Dermis microvascular lymphatic vessel endothelial cell (primary cell): ENCODE results near the gene CACNA1B. TPM values are rescaled to one million over a fixed set of nuclear protein-coding genes. Genes with fewer than 3 reads are reported as not detected.
"Not testable (repeated sequence)": the region's sequence is repeated elsewhere in the genome, so short reads cannot be mapped to it uniquely, and the experiment has no call there.

Experiments
- DNase-seq, 2 donors: peaks; one replicate each; pipeline versions ENCODE4 v3.0.0 to v3.0.0-alpha.2; 2010; ENCODE audit warnings: low read depth in 2 of 2
- total RNA-seq: library from RNA; depleted of rRNA; stranded (reverse); fragments of >200 nt; gene quantifications from 2 replicates; pipeline ENCODE4 v1.2.1, GENCODE V29; 2014

The CACNA1B gene
- total RNA-seq, 1 donor from 2014 or later, result under 0.01 TPM

DNA sequence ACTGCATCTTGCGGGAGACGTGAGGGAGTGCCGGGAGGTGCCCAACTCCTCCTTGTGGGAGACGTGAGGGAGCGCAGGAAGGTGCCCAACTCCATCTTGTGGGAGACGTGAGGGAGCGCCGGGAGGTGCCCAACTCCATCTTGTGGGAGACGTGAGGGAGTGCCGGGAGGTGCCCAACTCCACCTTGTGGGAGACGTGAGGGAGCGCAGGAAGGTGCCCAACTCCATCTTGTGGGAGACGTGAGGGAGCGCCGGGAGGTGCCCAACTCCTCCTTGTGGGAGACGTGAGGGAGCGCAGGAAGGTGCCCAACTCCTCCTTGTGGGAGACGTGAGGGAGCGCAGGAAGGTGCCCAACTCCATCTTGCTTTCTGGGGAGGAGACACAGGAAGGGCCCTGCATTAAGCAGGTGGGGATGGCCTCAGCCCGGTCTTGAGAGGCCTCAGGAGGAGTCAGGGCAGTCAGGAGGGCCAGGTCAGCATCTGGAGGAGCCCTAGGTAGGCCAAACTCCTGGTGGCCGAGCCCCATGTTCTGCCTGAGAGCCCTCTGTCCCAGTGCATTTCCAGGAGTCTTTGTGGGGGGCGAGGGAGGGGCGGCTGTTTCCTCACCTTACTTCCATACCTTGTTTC, 236.2 kb downstream of the CACNA1B start:
- DNase-seq, result not testable (repeated sequence)

DNA sequence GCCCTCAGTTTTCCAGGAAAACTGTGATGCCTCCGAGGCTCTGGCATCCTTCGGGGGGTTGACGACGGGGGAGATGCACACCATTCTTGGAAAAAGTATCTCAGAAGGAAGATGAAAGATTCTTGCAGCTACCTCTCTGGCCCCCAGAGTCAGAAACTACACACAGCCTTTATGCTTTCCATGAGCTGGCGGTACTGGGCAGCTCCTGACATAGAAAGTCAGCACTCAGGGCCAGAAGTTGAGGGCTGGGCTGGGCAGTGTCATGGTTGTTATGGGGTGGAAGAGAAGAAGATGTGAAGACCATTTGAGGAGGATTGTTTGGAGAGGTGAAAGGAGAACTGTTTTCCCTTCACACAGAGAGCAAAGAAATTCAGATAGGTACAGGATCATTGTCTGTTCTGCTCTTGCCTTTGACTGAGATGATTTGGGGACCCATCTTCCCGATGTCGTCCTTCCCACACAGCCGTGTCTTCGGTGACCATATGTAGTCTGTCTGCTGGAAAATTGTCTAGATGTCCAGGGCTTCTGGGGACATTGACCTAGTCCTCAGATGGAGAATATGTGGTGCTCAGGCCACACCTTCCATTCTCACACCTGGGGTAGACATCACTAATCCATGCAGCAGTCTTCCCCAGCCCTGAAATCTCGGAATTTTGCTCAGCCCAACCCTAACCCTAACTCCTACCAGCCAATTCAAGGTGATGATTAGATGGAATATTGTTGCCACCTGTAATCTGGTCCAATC, 237.1 kb downstream of the CACNA1B start:
- no peak for DNase-seq

DNA sequence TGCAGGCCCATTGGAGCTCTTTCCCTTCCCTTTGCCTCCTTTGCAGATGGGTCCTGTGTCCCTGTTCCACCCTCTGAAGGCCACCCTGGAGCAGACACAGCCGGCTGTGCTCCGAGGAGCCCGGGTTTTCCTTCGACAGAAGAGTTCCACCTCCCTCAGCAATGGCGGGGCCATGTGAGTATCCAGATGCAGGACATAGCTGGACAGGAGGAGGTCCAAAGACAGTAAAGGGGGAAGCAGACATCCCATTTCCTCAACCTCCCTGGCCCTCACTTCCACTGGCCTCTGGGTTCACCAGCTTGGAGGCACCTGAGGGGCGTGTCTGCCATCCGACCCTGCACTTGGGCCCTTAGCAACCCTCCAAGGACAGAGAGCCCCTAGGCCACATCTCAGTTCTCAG, 237.9 kb downstream of the CACNA1B start:
- DNase-seq, result no peak

DNA sequence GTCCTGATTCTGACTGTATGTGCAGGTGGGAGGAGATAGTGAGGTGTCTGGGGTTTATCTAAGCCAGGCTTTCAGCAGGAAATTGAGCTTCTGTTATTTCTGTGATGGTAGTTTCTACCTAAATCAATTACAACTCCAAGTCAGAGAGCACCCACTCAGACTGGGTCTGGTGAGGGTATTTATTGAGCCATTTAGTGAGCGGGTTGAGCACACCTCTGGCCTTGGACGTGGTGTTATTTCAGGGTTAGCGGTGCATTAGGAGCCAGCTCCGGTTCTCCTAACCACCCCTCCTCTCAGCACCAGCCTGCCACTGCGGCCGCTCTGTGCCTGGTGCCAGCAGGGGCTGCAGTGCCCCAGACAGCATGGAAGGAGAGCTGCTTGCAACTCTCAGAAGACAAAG, 238.9 kb downstream of the CACNA1B start:
- no peak for DNase-seq

DNA sequence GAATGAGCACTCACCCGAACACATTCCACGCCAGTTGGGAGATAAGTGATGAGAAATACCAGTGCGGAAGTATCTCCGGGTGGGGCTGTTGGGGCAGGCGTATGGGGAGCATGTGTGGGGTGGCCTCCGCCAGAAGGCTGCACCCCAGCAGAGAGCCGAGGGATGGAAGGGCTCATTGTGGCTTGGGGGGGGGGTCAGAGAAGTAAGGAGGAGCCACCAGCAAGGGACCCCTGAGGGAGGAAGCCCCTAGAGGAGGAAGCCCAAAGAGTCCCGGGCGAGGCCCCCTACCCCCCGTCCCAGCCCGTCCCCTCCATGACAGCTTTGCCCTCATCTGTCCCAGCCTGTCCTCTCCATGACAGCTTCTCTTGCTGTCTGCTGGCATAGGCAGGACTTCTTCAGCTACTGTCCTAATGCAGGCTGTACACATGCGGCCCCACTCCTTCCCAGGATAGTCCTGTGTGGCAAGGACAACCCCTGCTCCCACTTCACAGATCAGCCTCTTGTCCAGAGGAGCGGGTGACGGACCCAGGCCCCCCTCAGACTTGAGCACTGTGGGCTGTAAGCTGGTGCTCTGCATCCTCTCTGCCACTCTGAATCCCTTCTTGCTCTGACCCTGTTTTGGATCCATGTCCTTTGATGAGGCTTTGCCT, 239.6 kb downstream of the CACNA1B start:
- no peak for DNase-seq

DNA sequence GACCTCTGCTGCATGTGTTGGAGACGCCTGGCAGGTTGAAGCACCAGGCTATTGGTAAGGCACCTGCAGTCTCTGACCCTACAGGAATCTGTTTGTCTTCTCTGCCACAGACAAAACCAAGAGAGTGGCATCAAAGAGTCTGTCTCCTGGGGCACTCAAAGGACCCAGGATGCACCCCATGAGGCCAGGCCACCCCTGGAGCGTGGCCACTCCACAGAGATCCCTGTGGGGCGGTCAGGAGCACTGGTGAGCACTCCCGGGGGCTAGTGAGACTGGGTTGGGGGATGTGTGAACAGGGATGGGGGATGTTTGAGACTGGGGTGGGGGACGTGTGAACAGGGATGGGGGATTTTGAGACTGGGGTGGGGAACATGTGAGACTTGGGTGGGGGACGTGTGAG, 240.3 kb downstream of the CACNA1B start:
- no peak for DNase-seq

DNA sequence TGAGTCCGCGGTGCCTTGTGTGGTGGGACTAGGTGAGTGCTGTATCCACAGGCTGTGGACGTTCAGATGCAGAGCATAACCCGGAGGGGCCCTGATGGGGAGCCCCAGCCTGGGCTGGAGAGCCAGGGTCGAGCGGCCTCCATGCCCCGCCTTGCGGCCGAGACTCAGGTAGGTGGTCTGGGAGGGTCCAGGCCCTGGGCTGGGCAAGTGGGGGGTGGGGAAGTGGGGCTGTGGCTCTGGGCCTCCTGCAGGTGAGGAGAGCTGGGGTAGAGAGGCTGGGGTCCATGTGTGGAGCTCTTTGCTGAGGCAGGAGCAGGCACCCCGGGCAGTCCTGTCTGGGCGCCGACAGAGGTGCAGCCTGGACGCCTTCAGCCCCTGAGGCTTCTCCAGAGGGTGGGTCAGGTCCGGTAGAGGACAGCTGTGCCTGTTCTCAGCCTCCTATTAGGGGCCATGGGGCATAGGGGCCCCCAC, 241.1 kb downstream of the CACNA1B start:
- no peak for DNase-seq

DNA sequence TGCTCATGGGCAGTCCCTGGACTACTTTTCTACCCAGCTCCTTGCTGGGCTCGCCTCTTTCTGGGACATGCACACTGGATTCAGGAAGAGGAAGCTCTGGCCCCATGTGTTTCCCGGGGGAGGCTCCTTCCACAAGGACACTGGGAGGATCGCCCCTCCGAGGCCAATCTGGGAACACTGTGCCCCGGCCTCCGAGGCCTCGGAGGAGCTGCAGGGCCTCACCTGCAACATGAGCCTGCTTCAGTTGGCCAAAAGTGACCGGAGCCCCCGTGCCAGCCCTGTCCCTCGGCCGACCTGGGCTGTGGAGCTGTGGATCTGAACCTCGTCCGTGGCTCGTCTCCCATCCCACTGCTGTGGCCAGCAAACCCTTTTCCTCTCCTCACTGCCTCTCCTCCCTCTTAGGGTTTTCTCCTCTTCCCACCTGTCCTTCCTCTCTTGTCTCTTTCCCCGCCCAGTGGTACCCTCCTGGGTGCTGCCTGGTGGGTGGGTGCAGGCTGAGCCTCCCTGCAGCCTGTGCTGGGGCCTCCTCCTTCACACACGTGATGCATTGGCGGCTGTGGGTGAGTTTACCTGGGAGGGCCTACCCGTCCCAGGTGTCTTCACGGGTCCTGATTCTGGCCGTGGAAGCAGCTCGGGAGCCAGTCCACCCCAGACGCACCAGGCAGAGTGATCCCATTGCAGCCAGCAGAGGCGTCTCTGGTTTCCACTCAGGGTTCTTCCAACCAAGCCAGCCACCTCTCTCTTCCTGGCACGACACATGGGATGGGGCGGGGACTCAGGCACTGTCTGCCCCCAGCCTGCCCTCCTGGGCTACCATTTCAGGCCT, 241.8 kb downstream of the CACNA1B start:
- DNase-seq, result no peak

DNA sequence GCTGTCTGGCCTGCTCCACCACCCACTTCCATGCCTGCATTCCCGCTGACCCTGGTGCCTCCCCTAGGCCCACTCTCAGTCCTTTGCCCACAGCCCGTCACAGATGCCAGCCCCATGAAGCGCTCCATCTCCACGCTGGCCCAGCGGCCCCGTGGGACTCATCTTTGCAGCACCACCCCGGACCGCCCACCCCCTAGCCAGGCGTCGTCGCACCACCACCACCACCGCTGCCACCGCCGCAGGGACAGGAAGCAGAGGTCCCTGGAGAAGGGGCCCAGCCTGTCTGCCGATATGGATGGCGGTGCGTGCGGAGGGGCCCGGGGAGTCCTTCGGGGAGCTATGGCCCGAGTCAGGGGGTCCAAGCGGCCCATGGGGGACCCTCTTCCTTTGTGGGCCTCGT, 242.5 kb downstream of the CACNA1B start:
- no peak for DNase-seq

DNA sequence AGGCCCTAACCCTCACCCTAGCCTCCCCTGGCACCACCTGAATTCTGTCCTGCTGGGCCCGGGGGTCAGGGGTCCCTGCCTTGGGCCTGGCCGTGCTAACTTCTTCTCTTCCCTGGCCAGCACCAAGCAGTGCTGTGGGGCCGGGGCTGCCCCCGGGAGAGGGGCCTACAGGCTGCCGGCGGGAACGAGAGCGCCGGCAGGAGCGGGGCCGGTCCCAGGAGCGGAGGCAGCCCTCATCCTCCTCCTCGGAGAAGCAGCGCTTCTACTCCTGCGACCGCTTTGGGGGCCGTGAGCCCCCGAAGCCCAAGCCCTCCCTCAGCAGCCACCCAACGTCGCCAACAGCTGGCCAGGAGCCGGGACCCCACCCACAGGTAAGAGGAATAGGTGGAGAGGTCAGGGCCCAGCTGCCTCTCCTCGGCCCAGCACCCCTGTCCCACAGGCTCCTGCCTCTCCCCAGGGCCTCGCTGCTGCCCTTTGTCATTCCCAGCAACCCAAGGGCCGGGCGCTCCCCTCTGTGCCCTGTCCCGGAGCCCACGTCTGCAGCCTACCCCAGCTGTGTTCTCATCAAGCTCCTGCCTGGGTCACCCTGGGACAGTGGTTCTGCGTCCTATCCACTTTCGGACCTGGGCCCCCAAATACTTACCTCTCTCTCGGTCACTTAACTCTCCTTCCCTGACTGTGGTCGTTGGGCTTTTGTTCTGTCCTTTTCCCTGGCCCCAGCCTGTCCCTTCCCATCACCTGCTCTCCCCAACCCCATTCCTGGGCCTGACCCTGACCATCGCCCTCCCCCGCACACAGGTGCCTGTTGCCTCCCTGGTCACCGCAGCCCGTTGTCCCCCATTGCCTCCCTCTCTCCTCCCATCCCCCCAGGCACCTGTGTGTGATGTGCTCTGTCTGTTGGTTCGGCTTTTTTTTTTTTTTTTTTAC, 243.2 kb downstream of the CACNA1B start:
- no peak for DNase-seq

DNA sequence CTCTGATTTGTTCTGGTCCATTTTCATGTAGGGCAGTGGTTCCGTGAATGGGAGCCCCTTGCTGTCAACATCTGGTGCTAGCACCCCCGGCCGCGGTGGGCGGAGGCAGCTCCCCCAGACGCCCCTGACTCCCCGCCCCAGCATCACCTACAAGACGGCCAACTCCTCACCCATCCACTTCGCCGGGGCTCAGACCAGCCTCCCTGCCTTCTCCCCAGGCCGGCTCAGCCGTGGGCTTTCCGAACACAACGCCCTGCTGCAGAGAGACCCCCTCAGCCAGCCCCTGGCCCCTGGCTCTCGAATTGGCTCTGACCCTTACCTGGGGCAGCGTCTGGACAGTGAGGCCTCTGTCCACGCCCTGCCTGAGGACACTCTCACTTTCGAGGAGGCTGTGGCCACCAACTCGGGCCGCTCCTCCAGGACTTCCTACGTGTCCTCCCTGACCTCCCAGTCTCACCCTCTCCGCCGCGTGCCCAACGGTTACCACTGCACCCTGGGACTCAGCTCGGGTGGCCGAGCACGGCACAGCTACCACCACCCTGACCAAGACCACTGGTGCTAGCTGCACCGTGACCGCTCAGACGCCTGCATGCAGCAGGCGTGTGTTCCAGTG, 244.0 kb downstream of the CACNA1B start:
- DNase-seq, result no peak

DNA sequence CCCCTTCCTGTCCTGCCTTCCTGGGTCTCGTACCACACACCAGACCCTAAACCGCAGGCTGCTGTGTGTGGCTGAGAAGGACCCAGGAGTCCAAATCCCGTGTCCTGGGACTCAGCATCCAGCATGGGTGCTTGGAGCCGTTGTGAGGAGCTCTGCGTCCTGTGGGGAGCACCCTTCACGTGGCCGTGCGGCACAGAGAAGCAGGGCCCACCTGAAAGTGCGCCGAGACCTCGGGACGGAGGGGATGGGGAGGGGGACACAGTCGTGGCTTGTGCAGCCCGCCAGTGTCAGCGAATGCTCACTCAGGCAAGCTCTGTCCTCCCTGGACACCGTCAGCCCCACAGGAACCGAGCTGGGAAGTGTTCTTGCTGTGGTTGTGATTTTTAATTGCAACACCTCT, 244.6 kb downstream of the CACNA1B start:
- no peak for DNase-seq

DNA sequence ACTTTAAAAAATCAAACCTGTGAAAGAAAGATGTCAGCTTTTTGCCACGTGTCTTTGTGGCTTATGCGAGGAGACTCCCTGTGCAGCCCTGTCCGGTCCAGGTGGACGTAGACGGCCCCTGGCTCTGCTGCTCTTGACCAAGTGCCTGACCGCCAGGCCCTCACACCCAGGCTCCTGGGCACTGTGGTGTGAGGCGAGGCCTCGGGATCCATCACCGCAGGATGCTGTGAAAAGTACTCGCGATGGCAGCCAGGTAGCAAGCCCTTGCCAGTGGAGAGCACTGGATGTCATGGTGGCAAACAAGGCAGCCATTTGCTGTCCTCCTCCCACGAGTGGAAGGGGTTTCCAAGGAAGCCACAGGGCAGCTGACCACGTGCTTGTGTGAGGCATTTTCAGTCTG, 245.1 kb downstream of the CACNA1B start:
- DNase-seq, result no peak

DNA sequence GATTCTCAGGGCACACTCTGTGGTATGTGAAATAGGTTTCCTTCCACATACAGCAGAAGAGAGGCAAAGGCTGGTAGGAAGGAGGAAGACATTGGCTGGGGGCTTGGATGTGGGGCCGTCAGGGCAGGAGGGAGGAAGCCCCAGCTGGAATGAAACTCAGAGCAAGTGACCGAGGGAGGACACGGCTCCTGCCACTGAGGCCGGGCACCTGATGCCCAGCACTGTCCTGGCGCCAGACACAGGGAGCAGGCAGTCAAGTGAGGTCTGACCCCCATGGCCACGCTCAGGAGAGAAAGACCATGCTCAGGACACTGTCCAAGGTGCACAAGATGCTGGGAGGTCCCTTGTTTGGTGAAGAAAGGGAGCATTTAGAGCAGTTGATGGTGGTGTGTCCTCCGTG, 245.5 kb downstream of the CACNA1B start:
- no peak for DNase-seq

DNA sequence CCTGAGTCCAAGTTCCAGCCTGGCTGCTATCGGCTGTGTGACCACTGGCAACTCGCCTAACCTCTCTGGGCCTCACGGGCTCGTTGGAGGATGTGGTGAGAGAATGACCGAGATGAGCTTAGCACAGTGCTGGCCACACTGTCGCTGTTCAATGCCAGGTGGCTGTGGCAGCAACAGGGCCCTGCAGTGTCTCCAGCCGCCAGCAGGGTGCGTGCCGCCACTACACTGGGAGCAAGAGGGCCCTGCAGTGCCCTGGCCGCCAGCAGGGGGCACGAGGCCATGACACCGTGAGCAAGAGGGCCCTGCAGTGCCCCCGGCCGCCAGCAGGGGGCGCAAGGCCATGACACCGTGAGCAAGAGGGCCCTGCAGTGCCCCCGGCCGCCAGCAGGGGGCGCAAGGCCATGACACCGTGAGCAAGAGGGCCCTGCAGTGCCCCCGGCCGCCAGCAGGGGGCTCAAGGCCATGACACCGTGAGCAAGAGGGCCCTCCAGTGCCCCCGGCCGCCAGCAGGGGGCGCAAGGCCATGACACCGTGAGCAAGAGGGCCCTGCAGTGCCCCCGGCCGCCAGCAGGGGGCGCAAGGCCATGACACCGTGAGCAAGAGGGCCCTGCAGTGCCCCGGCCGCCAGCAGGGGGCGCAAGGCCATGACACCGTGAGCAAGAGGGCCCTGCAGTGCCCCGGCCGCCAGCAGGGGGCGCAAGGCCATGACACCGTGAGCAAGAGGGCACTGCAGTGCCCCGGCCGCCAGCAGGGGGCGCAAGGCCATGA, 248.7 kb downstream of the CACNA1B start:
- DNase-seq, result not testable (repeated sequence)

DNA sequence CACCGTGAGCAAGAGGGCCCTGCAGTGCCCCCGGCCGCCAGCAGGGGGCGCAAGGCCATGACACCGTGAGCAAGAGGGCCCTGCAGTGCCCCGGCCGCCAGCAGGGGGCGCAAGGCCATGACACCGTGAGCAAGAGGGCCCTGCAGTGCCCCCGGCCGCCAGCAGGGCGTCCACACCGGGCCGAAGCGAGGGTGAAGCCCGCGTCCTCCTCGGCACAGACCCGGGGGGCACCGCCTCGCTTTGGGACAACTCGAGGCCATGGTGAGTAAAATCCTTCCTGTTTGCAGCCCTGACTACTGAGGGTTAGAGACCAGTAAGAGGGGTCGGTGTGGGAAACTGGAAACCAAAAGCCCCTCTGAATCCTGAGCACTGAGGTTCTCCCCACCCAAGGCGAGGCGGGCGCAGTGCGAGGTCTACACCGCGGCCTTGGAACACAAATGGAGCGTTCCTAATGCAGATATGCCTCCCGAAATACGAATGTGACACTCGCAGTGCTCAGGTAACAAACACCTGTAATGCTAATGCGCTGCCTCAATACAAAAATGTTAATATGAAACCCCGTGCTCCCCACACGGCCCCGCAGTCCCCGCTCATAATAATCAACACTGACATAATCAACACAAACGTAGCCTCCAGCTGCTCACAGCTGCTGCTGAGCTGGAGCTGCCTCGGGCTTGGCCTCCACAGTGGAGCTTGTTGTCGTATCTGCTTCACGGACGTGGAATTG, 249.4 kb downstream of the CACNA1B start:
- not testable (repeated sequence) for DNase-seq

DNA sequence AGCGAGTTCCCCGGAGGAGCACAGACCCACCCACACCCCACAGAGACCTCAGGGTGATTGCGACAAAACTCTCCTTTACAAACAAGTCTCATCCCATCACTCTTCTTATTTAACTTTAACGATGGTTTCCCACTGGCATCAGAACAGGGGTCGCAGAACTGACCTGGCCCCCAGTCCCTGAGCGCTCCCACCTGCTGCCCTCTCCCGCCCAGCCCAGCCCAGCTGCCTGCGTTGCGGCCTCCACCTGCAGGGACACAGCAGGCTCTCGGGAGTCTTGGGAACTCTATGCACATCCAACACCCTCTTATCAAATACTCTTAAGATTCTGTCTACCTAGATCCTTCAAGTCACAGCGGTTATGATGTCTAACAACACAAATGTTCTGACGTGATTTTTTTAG, 250.4 kb downstream of the CACNA1B start:
- DNase-seq, result not testable (repeated sequence)

DNA sequence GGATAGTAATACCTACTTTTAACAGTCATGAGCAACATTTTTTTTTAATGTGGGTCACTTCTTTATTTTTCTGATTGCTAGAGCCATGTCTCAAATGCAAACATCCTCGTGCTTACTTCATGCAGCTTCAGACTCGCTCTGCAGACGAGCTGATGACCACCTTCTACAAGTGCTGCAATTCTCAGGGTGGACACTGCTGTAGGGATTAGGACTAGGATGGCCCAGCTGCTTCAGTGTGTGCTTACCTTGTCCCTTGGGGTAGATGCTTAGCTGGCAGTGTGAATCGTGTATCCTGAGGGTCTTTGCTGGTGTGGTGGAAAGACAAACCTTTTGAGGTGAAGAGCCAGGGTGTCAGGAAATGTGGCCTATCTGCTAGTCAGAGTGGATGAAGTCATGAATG, 251.7 kb downstream of the CACNA1B start:
- not testable (repeated sequence) for DNase-seq
